Measurements from ENCODE around the gene PHLDB2. TPM values are rescaled to one million over a fixed set of nuclear protein-coding genes. Genes with fewer than 3 reads are reported as not detected.

The PHLDB2 gene
- total and polyA plus RNA-seq, 2 of the 13 experiments (the other 11 are each of a cell fraction or from before 2014, with no cell fraction given): 8.4 to 23.6 TPM

DNA sequence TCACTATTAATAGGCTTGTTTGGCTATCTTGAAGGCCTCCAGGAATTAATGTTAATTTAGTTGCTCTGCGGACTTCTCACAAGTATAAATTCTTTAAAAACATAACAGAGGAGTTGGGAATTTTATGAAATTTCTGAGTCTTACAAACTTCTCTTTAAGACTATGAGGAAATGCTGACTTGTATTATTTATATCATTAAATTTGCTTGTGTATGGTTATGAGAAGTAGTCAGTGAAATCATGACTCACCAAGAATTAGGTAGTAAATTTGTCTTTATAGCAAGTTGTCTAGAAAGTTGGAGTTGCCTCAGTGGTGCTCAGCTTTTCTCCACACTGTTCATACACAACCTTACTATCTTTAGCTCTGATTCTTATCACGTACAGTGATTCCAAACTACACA is 26.5 kb downstream of the PHLDB2 start:
- H2AFZ ChIP-seq (ENCODE audit: low read length): no peak overlapping the region
- H4K20me1 ChIP-seq (ENCODE audit: insufficient read depth, low read length): no peaks in the 10 kb centered on the region
- DNase-seq (ENCODE audit: low spot score): no peak
- ChIA-PET CTCF (ENCODE audit: low intra/inter-chr PET ratio, low total read pairs) (no interaction called here), POLR2A (no interaction called here)
- in situ Hi-C loops (cut with HindIII; ENCODE audit: extremely low pct_ligation_motif_present, low pct_unique_long_range_greater_than_20kb): no loop called here
- H3K36me3 ChIP-seq (replicated peaks in 1 of 2; ENCODE audit: control insufficient read depth in 1 of 2, insufficient read depth in 2 of 2, low read length in 2 of 2): peaks cover 4 to 19% of the 10 kb centered on the region in 2 experiments
- no peak overlapping the region for H3K27ac ChIP-seq (ENCODE audit: extremely low read length, insufficient read depth, low read length)
- no peaks in the 10 kb centered on the region for H3K27me3 ChIP-seq (ENCODE audit: control insufficient read depth in 1 of 2, insufficient read depth in 2 of 2, low read length in 2 of 2)
- WGBS (ENCODE audit: low lambda C conversion rate): 96% methylated on average over 2 of the region's 2 CpGs
- peak; percentile 57 for TF ChIP-seq MAFF (IDR thresholded peaks at IDR 0.05; ENCODE audit: low read depth, low read length)
- no peak for TF ChIP-seq FOXA3 (CRISPR knock-in tag; IDR thresholded peaks at IDR 0.05)
- TF ChIP-seq ZNF20 (CRISPR knock-in tag; IDR thresholded peaks at IDR 0.05): no peak
- TF ChIP-seq MEIS1 (CRISPR knock-in tag; IDR thresholded peaks at IDR 0.05; ENCODE audit: borderline replicate concordance): no peak
- TF ChIP-seq, protein P1, sequence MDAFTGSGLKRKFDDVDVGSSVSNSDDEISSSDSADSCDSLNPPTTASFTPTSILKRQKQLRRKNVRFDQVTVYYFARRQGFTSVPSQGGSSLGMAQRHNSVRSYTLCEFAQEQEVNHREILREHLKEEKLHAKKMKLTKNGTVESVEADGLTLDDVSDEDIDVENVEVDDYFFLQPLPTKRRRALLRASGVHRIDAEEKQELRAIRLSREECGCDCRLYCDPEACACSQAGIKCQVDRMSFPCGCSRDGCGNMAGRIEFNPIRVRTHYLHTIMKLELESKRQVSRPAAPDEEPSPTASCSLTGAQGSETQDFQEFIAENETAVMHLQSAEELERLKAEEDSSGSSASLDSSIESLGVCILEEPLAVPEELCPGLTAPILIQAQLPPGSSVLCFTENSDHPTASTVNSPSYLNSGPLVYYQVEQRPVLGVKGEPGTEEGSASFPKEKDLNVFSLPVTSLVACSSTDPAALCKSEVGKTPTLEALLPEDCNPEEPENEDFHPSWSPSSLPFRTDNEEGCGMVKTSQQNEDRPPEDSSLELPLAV (CRISPR knock-in tag; conservative IDR thresholded peaks at IDR 0.05; ENCODE audit: low read depth): no peak
- TF ChIP-seq MAFK (conservative IDR thresholded peaks at IDR 0.05 in 1 of 2, IDR thresholded peaks at IDR 0.05 in 1 of 2; ENCODE audit: low read length in 2 of 2): peak; percentile 55 to 66; a peak in 3 of 4 replicates
- H3K9ac ChIP-seq (ENCODE audit: insufficient read depth, low read depth, low read length): no peak overlapping the region
- H3K4me2 ChIP-seq (ENCODE audit: low read depth, low read length): no peak overlapping the region
- H3K79me2 ChIP-seq (ENCODE audit: insufficient read depth, low read length): no peaks in the 10 kb centered on the region
- no peaks in the 10 kb centered on the region for H3K9me3 ChIP-seq (ENCODE audit: low read length)
- intact Hi-C loops (cut with micrococcal nuclease; ENCODE audit: unreplicated experiment): no loop called here
- no TSS peak for BruUV-seq (replicated peaks)
- ATAC-seq: no peak
- no peak overlapping the region for H3K4me3 ChIP-seq (replicated peaks in 1 of 3; ENCODE audit: insufficient read depth in 1 of 3, low read depth in 2 of 3, low read length in 3 of 3)
- H3K4me1 ChIP-seq (ENCODE audit: insufficient read depth, low read length): no peaks in the 10 kb centered on the region
- FAIRE-seq: no peak

DNA sequence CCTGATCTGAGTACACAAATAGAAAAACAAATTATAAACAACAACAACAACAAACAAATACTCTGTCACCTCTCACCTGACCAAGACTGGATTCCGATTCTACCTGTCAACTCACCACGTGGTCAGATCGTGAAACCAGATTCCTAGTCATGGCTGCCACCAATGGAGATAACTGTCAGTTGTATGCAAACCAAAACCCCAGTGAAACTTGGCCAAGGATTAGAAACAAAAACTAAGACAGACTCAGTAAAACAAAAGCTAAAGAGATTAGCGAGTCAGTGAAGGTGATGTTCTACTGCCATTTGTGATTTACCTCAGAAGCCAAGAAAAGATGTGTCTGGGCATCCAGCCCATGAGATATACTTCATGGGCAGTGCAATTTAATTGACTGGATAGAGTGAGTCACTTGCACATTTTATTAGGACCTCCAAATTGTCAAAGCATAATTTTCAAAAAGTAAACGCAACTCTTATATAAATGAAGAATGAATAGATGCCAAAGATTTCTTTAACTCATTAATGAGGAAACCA is 31.1 kb downstream of the PHLDB2 start:
- peaks cover 2% of the 10 kb centered on the region for H3K79me2 ChIP-seq (ENCODE audit: insufficient read depth, low read length)
- no peak for FAIRE-seq

More for the DNA sequence above, 31.1 kb downstream of the PHLDB2 start:
- H3K9me3 ChIP-seq (ENCODE audit: low read length): no peaks in the 10 kb centered on the region
- H3K4me1 ChIP-seq (ENCODE audit: insufficient read depth, low read length): no peaks in the 10 kb centered on the region
- H3K36me3 ChIP-seq (replicated peaks in 1 of 2; ENCODE audit: control insufficient read depth in 1 of 2, insufficient read depth in 2 of 2, low read length in 2 of 2): peaks cover 1 to 7% of the 10 kb centered on the region in 2 experiments; a peak in 4 of 5 replicates
- TF ChIP-seq ZNF605 (CRISPR knock-in tag; IDR thresholded peaks at IDR 0.05): no peak
- TF ChIP-seq, protein P2, sequence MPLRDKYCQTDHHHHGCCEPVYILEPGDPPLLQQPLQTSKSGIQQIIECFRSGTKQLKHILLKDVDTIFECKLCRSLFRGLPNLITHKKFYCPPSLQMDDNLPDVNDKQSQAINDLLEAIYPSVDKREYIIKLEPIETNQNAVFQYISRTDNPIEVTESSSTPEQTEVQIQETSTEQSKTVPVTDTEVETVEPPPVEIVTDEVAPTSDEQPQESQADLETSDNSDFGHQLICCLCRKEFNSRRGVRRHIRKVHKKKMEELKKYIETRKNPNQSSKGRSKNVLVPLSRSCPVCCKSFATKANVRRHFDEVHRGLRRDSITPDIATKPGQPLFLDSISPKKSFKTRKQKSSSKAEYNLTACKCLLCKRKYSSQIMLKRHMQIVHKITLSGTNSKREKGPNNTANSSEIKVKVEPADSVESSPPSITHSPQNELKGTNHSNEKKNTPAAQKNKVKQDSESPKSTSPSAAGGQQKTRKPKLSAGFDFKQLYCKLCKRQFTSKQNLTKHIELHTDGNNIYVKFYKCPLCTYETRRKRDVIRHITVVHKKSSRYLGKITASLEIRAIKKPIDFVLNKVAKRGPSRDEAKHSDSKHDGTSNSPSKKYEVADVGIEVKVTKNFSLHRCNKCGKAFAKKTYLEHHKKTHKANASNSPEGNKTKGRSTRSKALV (CRISPR knock-in tag; IDR thresholded peaks at IDR 0.05): no peak
- ATAC-seq (no peak), DNase-seq (ENCODE audit: low spot score) (no peak)
- H3K27me3 ChIP-seq (ENCODE audit: control insufficient read depth in 1 of 2, insufficient read depth in 2 of 2, low read length in 2 of 2): no peaks in the 10 kb centered on the region
- H4K20me1 ChIP-seq (ENCODE audit: insufficient read depth, low read length): no peaks in the 10 kb centered on the region
- BruUV-seq (replicated peaks): no TSS peak
- H3K4me3 ChIP-seq (replicated peaks in 1 of 3; ENCODE audit: insufficient read depth in 1 of 3, low read depth in 2 of 3, low read length in 3 of 3): no peak overlapping the region
- ChIA-PET POLR2A (no interaction called here), CTCF (ENCODE audit: low intra/inter-chr PET ratio, low total read pairs) (no interaction called here)
- no peak overlapping the region for H3K9ac ChIP-seq (ENCODE audit: insufficient read depth, low read depth, low read length)
- no peak overlapping the region for H3K4me2 ChIP-seq (ENCODE audit: low read depth, low read length)
- no peak overlapping the region for H2AFZ ChIP-seq (ENCODE audit: low read length)
- WGBS (ENCODE audit: low lambda C conversion rate): 97% methylated on average over 5 of the region's 5 CpGs
- intact Hi-C loops (cut with micrococcal nuclease; ENCODE audit: unreplicated experiment) (no loop called here), in situ Hi-C loops (cut with HindIII; ENCODE audit: extremely low pct_ligation_motif_present, low pct_unique_long_range_greater_than_20kb) (no loop called here)
- no peak overlapping the region for H3K27ac ChIP-seq (ENCODE audit: extremely low read length, insufficient read depth, low read length)
